ENCODE measurements around the gene DNASE1L3. TPM values are rescaled to one million over a fixed set of nuclear protein-coding genes. Genes with fewer than 3 reads are reported as not detected.

Gene DNASE1L3
- total and polyA plus RNA-seq, 12 donors: 1.2 to 4.6 (median 2.4) TPM

- WGBS, 2 donors: 11 to 12% methylated on average over 45 to 46 of the region's 46 CpGs
- Histone ChIP-seq H3K4me1 (peaks cover 14 to 52% (median 42%) of the 10 kb centered on the region in 9 donors), H3K9me3 (no peaks in the 10 kb centered on the region), H3K36me3 (no peaks in the 10 kb centered on the region), H3K27ac (peak overlapping the region in 1 of 10 donors; percentile 8), H3K4me3 (peak overlapping the region in 9 of 10 donors; percentile 35 to 60 (median 50)), H3K27me3 (peaks cover 0 to 7% (median 0%) of the 10 kb centered on the region in 7 donors)
- peak; percentile 90 to 94 for DNase-seq
- ATAC-seq: peak; percentile 80 to 87 (median 86)
- intact Hi-C loops (cut with DNase I): loop anchor here in 3 of 10 donors (5.0 kb wide), 2 partner anchors 171 to 239 kb away; partner anchors contain the start of gene FLNB (in 2 of the 3)
- TF ChIP-seq CTCF (IDR thresholded peaks at IDR 0.05): peak; percentile 89 to 97 (median 95)
These were observed 32.8 kb downstream of the DNASE1L3 start for GRCh38 chr3:58177747-58178527.

- WGBS, 2 donors: 94 to 97% methylated on average over 10 of the region's 10 CpGs
- Histone ChIP-seq H3K9me3 (no peaks in the 10 kb centered on the region), H3K4me3 (peak overlapping the region in 1 of 10 donors; percentile 58), H3K4me1 (peaks cover 14 to 52% (median 42%) of the 10 kb centered on the region in 9 donors), H3K36me3 (peaks cover 0 to 2% (median 0%) of the 10 kb centered on the region in 9 donors), H3K27ac (no peak overlapping the region), H3K27me3 (peaks cover 0 to 7% (median 0%) of the 10 kb centered on the region in 7 donors)
- no peak for TF ChIP-seq CTCF (IDR thresholded peaks at IDR 0.05)
- DNase-seq (no peak), ATAC-seq (no peak)
- intact Hi-C loops (cut with DNase I): loop anchor here in 3 of 10 donors (5.0 kb wide), 2 partner anchors 170 to 240 kb away; partner anchors contain the start of gene FLNB (in 2 of the 3)
These were observed 33.8 kb downstream of the DNASE1L3 start for GRCh38 chr3:58176827-58177489.

- Histone ChIP-seq H3K4me3 (no peak overlapping the region), H3K9me3 (no peaks in the 10 kb centered on the region), H3K27me3 (peaks cover 0 to 7% (median 0%) of the 10 kb centered on the region in 7 donors), H3K36me3 (peaks cover 0 to 10% (median 0%) of the 10 kb centered on the region in 9 donors), H3K4me1 (peaks cover 14 to 52% (median 42%) of the 10 kb centered on the region in 9 donors), H3K27ac (peak overlapping the region in 6 of 10 donors; percentile 15 to 67 (median 26))
- no peak for DNase-seq
- ATAC-seq: no peak
- whole genome bisulfite sequencing, 2 donors: 90 to 96% methylated on average over 3 of the region's 3 CpGs
- intact Hi-C loops (cut with DNase I): loop anchor here in 3 of 10 donors (5.0 kb wide), 2 partner anchors 169 to 241 kb away; partner anchors contain the start of gene FLNB (in 2 of the 3)
- no peak for TF ChIP-seq CTCF (IDR thresholded peaks at IDR 0.05)
These were observed 34.6 kb downstream of the DNASE1L3 start for GRCh38 chr3:58176185-58176530.

Data from heart right ventricle (tissue), 16 donors.